Activated CD4-positive, alpha-beta T cell treated with anti-CD3 and anti-CD28 coated beads for 48 hours (primary cell): ENCODE results near the gene KDM4B.

ENCODE experiments used
- DNase-seq: peaks from one replicate; pipeline ENCODE4 v3.0.0-alpha.2; 2020

The KDM4B gene

GRCh38 chr19:5141850-5142724 lies 173.2 kb downstream of the KDM4B start:
- no peak for DNase-seq

DNA sequence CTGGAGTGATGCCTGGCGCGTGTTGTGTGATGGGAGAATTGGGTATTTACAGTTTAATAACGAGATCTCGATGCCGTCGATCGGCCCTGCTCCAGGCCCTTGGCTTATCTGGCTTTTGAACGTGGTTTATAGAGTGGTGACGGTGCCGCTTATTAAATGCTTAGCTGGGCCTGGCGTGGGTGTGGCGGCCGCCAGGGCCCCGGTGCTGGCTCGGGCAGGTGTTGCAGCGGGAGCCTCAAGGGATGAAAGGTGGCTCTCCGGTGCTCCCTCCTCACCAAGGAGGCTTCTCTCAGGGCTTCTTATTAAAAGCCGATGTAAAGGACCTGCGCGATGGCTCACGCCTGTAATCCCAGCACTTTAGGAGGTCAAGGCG lies 173.8 kb downstream of the KDM4B start:
- DNase-seq = no peak

DNA sequence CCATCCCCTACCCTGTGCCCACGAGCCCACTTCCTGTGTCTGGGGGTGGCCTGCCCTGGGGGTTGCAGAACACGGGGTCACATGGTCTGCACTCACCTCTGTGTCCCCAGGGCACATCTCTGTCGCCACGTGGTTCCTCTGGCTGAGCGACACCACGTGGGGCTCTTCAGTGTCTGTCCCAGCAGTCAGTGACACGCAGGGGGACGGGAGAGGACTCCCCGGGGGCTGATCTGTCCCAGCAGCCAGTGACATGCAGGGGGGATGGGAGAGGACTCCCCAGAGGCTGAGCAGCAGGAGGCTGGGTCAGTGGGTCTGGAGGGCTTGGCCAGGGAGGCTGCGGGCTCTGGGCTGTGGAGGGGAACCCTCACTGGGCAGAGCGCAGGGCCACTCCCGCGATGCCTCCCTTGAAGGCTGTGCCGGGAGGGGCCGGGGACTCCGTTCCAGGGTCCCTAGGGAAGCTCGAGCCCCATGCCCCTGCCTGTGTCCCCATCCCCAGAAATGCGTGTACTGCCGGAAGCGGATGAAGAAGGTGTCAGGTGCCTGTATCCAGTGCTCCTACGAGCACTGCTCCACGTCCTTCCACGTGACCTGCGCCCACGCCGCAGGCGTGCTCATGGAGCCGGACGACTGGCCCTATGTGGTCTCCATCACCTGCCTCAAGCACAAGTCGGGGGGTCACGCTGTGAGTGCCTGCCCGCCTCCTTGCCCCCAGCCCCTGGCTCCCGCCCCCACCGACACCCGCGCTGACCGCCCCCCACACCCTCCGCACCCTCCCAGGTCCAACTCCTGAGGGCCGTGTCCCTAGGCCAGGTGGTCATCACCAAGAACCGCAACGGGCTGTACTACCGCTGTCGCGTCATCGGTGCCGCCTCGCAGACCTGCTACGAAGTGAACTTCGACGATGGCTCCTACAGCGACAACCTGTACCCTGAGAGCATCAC lies 174.8 kb downstream of the KDM4B start:
- no peak for DNase-seq

- DNase-seq = no peak
Measured at GRCh38 chr19:5144545-5145179, 175.7 kb downstream of the KDM4B start.

- DNase-seq = no peak
Measured at GRCh38 chr19:5145521-5146511, 176.9 kb downstream of the KDM4B start.

DNA sequence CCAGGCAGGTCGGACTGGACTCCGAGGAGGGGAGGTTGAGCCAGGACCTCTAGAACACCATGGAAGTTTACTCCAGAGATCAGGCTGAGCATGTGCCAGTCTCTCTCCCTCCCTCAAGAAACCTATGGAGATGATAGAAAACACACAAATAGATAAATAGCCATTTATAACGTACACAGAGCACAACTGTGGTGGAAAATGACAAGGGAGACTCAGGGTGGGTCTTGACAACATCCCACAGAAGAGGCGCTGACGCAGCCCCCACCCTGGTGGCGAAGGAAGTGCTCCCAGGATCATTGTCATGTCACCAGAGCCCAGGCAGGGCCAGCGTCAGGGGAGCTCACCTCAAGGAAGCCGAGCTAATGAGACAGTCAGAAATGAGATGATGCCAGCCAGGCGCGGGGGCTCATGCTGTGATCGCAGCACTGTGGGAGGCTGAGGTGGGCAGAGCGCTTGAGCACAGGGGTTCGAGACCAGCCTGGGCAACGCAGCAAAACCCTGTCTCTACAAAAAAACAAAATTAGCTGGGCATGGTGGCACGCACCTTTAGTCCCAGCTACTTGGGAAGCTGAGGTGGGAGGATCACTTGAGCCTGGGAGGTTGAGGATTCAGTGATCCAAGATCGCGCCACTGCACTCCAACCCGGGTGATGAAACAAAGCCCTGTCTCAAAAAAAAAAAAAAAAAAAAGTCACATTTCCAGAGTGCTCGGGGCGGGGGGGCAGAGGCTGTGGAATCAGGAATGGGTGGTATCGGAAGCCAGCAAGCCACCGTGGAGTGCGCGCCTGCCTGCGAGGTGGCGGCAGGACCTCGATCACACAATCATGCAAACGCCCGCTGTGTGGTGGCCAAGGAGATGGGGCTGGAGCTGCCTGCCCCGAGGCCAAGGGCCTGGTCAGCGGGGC lies 178.4 kb downstream of the KDM4B start:
- DNase-seq = no peak

- DNase-seq = no peak
Measured at GRCh38 chr19:5147978-5148793, 179.3 kb downstream of the KDM4B start.

DNA sequence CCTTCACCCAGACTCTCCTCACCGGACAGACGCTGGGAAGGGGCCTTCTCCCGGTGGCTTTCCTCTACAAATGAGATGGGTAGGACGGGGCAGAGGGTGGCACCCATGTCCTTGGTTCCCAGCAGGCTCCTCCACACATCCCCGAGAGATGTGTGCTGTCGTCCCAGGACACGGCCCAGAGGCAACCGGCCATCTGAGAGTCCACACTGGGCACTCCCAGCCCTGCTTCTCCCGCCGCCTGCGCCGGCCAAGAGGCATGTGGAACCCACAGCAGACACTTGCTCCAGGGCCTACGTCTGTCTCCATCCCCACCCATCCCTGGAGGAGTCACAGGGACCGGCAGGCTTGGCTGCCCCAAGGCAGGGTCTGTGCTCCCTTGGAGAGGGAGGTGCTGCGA lies 179.9 kb downstream of the KDM4B start:
- DNase-seq = no peak

DNA sequence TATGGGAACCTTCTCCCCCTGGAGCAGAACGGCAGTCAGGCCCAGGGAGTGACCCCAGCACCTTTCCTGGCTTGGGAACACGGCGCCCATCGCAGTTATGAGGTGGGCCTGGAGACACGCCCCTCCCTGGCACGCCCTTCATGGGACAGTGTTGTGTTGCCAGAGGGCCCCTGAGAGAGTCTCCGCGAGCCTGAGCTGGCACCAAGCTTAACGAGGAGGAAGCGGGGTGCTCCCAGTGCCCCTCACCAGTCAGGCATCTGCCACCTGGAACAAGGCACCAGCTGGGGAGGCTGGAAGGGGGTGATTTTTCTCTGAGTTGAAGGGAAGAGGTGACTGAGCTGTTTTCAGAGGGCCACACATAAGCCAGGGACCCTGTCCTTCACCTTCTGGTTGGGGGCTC lies 180.6 kb downstream of the KDM4B start:
- DNase-seq = no peak

GRCh38 chr19:5149932-5150901 lies 181.3 kb downstream of the KDM4B start:
- no peak for DNase-seq

DNA sequence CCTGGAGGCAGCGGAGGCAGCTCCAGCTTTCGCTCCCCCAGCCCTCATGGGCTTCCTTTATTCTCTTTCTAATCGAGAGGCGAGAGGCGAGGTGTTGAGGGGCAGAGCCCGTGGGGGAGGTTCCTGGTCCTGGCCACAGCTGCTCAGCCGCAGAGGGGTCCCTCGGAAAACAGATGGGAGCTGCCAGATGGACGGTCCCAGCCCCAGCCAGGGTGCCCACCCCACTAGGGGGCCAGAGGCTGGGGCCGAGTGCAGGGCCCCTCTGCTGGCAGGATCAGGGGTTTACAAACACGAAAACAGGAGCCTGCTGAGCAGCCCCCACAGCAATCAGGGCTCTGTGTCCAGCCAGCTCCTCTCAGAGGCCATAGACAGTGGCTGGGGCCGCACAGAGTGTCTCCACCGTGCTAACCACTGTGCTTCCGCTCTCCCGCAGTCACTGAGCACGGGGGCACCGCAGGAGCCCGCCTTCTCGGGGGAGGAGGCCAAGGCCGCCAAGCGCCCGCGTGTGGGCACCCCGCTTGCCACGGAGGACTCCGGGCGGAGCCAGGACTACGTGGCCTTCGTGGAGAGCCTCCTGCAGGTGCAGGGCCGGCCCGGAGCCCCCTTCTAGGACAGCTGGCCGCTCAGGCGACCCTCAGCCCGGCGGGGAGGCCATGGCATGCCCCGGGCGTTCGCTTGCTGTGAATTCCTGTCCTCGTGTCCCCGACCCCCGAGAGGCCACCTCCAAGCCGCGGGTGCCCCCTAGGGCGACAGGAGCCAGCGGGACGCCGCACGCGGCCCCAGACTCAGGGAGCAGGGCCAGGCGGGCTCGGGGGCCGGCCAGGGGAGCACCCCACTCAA lies 182.2 kb downstream of the KDM4B start:
- no peak for DNase-seq

DNA sequence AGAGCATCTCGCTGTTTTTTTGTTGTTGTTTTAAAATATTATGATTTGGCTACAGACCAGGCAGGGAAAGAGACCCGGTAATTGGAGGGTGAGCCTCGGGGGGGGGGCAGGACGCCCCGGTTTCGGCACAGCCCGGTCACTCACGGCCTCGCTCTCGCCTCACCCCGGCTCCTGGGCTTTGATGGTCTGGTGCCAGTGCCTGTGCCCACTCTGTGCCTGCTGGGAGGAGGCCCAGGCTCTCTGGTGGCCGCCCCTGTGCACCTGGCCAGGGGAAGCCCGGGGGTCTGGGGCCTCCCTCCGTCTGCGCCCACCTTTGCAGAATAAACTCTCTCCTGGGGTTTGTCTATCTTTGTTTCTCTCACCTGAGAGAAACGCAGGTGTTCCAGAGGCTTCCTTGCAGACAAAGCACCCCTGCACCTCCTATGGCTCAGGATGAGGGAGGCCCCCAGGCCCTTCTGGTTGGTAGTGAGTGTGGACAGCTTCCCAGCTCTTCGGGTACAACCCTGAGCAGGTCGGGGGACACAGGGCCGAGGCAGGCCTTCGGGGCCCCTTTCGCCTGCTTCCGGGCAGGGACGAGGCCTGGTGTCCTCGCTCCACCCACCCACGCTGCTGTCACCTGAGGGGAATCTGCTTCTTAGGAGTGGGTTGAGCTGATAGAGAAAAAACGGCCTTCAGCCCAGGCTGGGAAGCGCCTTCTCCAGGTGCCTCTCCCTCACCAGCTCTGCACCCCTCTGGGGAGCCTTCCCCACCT lies 183.3 kb downstream of the KDM4B start:
- DNase-seq = no peak

GRCh38 chr19:5152767-5153532 lies 184.0 kb downstream of the KDM4B start:
- DNase-seq = no peak

DNA sequence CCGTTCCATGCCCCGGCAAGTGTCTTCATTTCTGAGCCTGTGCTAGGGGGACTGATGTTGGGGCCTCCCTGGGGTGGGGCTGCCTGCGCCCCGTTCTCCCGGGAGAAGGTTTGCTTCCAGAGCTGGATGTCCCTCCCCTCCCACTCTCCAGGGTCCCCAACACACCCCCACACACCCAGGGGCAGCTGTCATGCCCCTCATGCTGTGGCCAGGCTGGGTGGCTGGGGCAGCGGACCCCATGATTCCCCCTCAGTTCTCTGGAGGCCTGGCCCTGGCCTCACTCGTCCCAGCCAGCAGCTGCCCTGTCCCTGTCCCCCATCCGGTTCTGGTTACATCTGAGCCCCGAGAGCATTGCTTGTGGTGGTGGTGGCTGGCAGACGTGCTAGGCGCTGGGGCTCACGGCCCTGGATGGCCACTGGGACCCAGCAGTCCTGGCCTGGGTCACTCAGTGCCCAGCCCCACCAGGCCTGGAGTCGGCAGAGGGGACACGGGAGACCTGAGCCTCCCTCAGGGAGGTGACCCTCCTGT lies 184.8 kb downstream of the KDM4B start:
- DNase-seq = no peak

- DNase-seq = peak; percentile 64
Measured at GRCh38 chr19:5154129-5154798, 185.4 kb downstream of the KDM4B start.
